Kidney epithelial cell (primary cell): ENCODE measurements around the gene OR2A42. TPM values are rescaled to one million over a fixed set of nuclear protein-coding genes. Genes with fewer than 3 reads are reported as not detected.
A peak's percentile ranks its signal among the peaks of the same experiment; 100 is the strongest.
"Not testable (repeated sequence)": the region's sequence is repeated elsewhere in the genome, so short reads cannot be mapped to it uniquely, and the experiment has no call there.

Source experiments
- DNase-seq: peaks from one replicate; pipeline ENCODE4 v3.0.0-alpha.2; 2010; ENCODE audit warnings: low read depth
- H3K27me3 ChIP-seq: 2 replicates; pipeline ENCODE4 v1.6.0; 2011; ENCODE audit warnings: low read length; ENCODE audit not compliant: control insufficient read depth, insufficient read depth
- H3K36me3 ChIP-seq: 2 replicates; pipeline ENCODE4 v1.5.1; 2011; ENCODE audit warnings: low read length; ENCODE audit not compliant: control insufficient read depth, insufficient read depth
- H3K4me3 ChIP-seq: 2 replicates; pipeline ENCODE4 v1.5.1; 2011; ENCODE audit warnings: low read depth, mild to moderate bottlenecking, control low read depth, low read length
- total RNA-seq: library from RNA; depleted of rRNA; stranded (reverse); fragments of >200 nt; gene quantifications from 2 replicates; pipeline ENCODE4 v1.2.3, GENCODE V29; 2015
- TF ChIP-seq, protein P1 (sequence below): IDR thresholded peaks from 2 replicates; pipeline ENCODE4 v1.5.1; 2011; ENCODE audit warnings: mild to moderate bottlenecking, moderate library complexity, low read length, control low read depth, inconsistent platforms; ENCODE audit not compliant: insufficient read depth, poor library complexity, severe bottlenecking

OR2A42 gene
- total RNA-seq, 1 donor from 2014 or later, result 0.08 TPM

DNA sequence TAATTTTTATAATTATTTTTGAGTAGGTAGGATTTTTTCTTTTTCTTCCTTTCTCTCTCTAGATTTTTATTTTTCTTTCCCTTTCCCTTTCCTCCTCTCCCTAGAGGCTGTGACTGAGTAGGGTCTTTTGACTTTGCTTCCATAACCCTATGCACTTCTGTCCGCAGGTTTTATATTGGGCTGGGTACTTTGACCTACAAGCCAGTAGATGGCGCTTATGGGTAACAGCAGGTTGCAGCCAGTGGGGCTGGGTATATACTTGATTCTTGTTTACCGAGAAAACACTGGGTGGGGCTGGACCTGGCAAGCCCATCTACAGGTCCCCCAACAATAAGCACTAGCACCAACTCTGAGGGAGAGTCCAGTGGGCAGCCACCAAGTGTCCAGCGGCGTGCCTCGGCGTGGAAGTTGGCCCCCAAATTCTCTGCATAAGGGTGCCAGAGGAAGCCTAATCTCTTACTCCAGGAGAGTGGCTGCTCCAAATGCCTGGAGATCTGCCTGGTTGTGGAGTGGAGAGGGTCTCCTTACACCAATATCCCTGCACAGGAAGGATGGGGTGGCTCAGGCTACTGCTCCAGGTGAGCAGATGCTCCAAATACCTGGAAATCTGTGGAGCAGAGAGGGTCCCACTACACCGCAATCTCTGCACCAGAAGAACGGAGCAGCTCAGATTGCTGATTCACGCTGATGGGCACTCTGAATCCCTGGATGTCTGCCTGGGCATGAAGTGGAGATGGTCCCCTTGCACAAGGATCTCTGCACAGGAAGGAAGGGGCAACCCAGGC is 60.8 kb downstream of the OR2A42 start:
- TF ChIP-seq, protein P1, sequence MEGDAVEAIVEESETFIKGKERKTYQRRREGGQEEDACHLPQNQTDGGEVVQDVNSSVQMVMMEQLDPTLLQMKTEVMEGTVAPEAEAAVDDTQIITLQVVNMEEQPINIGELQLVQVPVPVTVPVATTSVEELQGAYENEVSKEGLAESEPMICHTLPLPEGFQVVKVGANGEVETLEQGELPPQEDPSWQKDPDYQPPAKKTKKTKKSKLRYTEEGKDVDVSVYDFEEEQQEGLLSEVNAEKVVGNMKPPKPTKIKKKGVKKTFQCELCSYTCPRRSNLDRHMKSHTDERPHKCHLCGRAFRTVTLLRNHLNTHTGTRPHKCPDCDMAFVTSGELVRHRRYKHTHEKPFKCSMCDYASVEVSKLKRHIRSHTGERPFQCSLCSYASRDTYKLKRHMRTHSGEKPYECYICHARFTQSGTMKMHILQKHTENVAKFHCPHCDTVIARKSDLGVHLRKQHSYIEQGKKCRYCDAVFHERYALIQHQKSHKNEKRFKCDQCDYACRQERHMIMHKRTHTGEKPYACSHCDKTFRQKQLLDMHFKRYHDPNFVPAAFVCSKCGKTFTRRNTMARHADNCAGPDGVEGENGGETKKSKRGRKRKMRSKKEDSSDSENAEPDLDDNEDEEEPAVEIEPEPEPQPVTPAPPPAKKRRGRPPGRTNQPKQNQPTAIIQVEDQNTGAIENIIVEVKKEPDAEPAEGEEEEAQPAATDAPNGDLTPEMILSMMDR, result peak; percentile 35
- DNase-seq, H3K27me3 ChIP-seq, H3K36me3 ChIP-seq, H3K4me3 ChIP-seq: not testable (repeated sequence)

Other genes starting within 250 kb of the OR2A42 start
- gene OR6B1, start 239.3 kb downstream of the OR2A42 start, total RNA-seq, result not detected in 2 replicates
- gene OR2A5, start 190.7 kb downstream of the OR2A42 start, total RNA-seq, result not detected in 2 replicates
- not detected in 2 replicates for gene OR2A25, start 169.8 kb downstream of the OR2A42 start, total RNA-seq
- not detected in 2 replicates for gene OR2A12, start 153.3 kb downstream of the OR2A42 start, total RNA-seq
- not detected in 2 replicates for gene OR2A2, start 130.0 kb downstream of the OR2A42 start, total RNA-seq
- gene OR2A14, start 116.4 kb downstream of the OR2A42 start, total RNA-seq, result not detected in 2 replicates
- gene CTAGE4, start 56.1 kb downstream of the OR2A42 start, total RNA-seq, result 4.2 and 4.3 TPM in 2 replicates
- 9.0 and 11.5 TPM in 2 replicates for gene ARHGEF35, start 43.8 kb downstream of the OR2A42 start, total RNA-seq
- gene OR2A7, start 25.2 kb upstream of the OR2A42 start, total RNA-seq, result 2.8 and 3.0 TPM in 2 replicates
- gene CTAGE8, start 29.7 kb upstream of the OR2A42 start, total RNA-seq, result 1.6 and 1.9 TPM in 2 replicates
- under 0.01 TPM in 1 of 2 replicates, not detected in the other for gene OR2A1, start 72.8 kb upstream of the OR2A42 start, total RNA-seq
- 22.6 and 25.1 TPM in 2 replicates for gene ARHGEF5, start 115.8 kb upstream of the OR2A42 start, total RNA-seq
- not detected in 2 replicates for gene NOBOX, start 164.1 kb upstream of the OR2A42 start, total RNA-seq